SU-DHL-6 (cell line): Measurements from ENCODE around the gene ERP27.

ENCODE experiments used
- H2AFZ ChIP-seq: fragments of 200-600 bp; sonication (generic); 2 replicates; pipeline ENCODE4 v1.6.1; 2014; ENCODE audit warnings: low read depth, mild to moderate bottlenecking, moderate library complexity, mixed read lengths, antibody characterized with exemption, low read length; ENCODE audit not compliant: severe bottlenecking
- H3F3A ChIP-seq: fragments of 200-600 bp; shearing (Covaris generic); 2 replicates; pipeline ENCODE4 v1.6.0; 2016; ENCODE audit warnings: antibody characterized with exemption, mild to moderate bottlenecking; ENCODE audit not compliant: insufficient read depth
- H3K27ac ChIP-seq: fragments of 200-600 bp; sonication (generic); 2 replicates; pipeline ENCODE4 v1.5.1; 2016; ENCODE audit warnings: low read depth, mild to moderate bottlenecking, low read length, moderate library complexity, mixed read lengths
- H3K27me3 ChIP-seq: fragments of 200-600 bp; sonication (generic), shearing (Covaris generic); 2 replicates; pipeline ENCODE4 v1.6.0; 2014; ENCODE audit warnings: mild to moderate bottlenecking, low read length
- H3K36me3 ChIP-seq: fragments of 200-600 bp; sonication (generic); 2 replicates; pipeline ENCODE4 v1.6.1; 2014; ENCODE audit warnings: mild to moderate bottlenecking, low read length, mixed read lengths
- H3K4me2 ChIP-seq: fragments of 300-600, 200-600 bp; shearing (Covaris generic), sonication (generic); 2 replicates; pipeline ENCODE4 v1.6.0; 2014; ENCODE audit warnings: low read length, low read depth, mild to moderate bottlenecking; ENCODE audit not compliant: poor library complexity, severe bottlenecking
- H3K4me3 ChIP-seq: fragments of 200-600 bp; sonication (generic); 2 replicates; pipeline ENCODE4 v1.5.1; 2014; ENCODE audit warnings: antibody characterized with exemption, low read length, mild to moderate bottlenecking, mixed read lengths; ENCODE audit not compliant: insufficient read depth, poor library complexity, severe bottlenecking
- H3K79me2 ChIP-seq: fragments of 200-600 bp; sonication (generic); 2 replicates; pipeline ENCODE4 v1.6.1; 2014; ENCODE audit warnings: mild to moderate bottlenecking, low read length, moderate library complexity; ENCODE audit not compliant: insufficient read depth
- H3K9ac ChIP-seq: fragments of 200-600 bp; sonication (generic); 2 replicates; pipeline ENCODE4 v1.7.0; 2014; ENCODE audit warnings: mild to moderate bottlenecking, low read length
- H3K9me2 ChIP-seq: fragments of 200-600 bp; sonication (generic); replicated peaks from 2 replicates; pipeline ENCODE4 v1.6.1; 2014; ENCODE audit warnings: low read length; ENCODE audit not compliant: insufficient read depth
- H3K9me3 ChIP-seq: fragments of 200-600 bp; sonication (generic); 2 replicates; pipeline ENCODE4 v1.6.1; 2014; ENCODE audit warnings: low read length, mixed read lengths; ENCODE audit not compliant: insufficient read depth
- H4K20me1 ChIP-seq: fragments of 200-600 bp; sonication (generic); 2 replicates; pipeline ENCODE4 v1.6.1; 2014; ENCODE audit warnings: low read depth, mild to moderate bottlenecking, antibody characterized with exemption, low read length, moderate library complexity, mixed read lengths
- EZH2phosphoT487 ChIP-seq: fragments of 200-600 bp; sonication (generic), shearing (Covaris generic); conservative IDR thresholded peaks from 2 replicates; pipeline ENCODE4 v1.6.1; 2018; ENCODE audit warnings: mild to moderate bottlenecking, antibody characterized with exemption, low read length, moderate library complexity, mixed read lengths
- TF ChIP-seq, protein P1 (sequence below): fragments of 200-600 bp; sonication (generic); IDR thresholded peaks from one replicate; pipeline ENCODE4 v1.5.1; 2017; ENCODE audit warnings: antibody characterized with exemption, mild to moderate bottlenecking, low read length, moderate library complexity; ENCODE audit not compliant: insufficient read depth, poor library complexity, severe bottlenecking

The ERP27 gene

DNA sequence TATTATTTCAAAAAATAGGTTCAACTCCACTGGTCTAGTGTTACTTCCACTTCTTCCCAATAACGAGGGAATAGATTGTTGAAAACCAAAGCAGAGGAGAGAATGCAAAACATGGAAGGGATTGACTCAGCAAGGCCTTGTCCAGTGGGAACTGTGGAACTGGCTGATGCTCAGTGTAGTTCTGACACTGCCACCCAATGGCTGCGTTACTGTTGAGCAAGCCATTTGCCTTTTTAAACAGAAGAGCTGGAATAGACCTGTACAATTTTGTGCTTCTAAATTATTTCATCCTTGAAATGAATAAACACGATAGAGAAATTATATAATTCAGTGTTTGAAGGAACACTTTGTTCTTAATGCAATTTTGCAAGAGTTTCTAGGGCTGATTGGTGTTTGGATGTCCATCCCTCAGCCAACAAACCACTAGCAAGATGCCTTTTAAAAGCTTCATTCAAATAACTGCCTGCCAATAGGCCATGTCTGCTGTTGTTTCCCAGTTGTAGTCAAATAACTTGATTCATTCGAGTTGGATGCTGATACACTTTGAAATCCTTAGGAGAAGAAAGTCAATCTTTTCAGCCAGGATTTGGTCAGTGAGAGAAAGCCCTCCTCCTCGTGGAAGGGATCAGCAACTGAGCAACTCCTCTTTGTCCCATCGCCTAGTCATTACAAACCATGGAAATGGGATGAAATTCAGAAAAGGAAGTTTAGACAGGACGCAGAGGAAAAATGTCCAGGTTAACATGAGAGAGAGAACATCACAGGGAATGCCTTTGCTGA lies 45.4 kb downstream of the ERP27 start:
- no peaks in the 10 kb centered on the region for H3K27me3 ChIP-seq
- no peak overlapping the region for H3K4me2 ChIP-seq
- no peak overlapping the region for H3K9ac ChIP-seq
- no peaks in the 10 kb centered on the region for H3K36me3 ChIP-seq
- no peak for TF ChIP-seq EZH2phosphoT487
- TF ChIP-seq, protein P1, sequence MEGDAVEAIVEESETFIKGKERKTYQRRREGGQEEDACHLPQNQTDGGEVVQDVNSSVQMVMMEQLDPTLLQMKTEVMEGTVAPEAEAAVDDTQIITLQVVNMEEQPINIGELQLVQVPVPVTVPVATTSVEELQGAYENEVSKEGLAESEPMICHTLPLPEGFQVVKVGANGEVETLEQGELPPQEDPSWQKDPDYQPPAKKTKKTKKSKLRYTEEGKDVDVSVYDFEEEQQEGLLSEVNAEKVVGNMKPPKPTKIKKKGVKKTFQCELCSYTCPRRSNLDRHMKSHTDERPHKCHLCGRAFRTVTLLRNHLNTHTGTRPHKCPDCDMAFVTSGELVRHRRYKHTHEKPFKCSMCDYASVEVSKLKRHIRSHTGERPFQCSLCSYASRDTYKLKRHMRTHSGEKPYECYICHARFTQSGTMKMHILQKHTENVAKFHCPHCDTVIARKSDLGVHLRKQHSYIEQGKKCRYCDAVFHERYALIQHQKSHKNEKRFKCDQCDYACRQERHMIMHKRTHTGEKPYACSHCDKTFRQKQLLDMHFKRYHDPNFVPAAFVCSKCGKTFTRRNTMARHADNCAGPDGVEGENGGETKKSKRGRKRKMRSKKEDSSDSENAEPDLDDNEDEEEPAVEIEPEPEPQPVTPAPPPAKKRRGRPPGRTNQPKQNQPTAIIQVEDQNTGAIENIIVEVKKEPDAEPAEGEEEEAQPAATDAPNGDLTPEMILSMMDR, result no peak
- no peaks in the 10 kb centered on the region for H3K9me2 ChIP-seq
- no peak overlapping the region for H3K27ac ChIP-seq
- H3K4me3 ChIP-seq, result no peak overlapping the region
- no peaks in the 10 kb centered on the region for H3F3A ChIP-seq
- H4K20me1 ChIP-seq, result no peaks in the 10 kb centered on the region
- H2AFZ ChIP-seq, result no peak overlapping the region
- H3K9me3 ChIP-seq, result no peaks in the 10 kb centered on the region
- H3K79me2 ChIP-seq, result no peaks in the 10 kb centered on the region

DNA sequence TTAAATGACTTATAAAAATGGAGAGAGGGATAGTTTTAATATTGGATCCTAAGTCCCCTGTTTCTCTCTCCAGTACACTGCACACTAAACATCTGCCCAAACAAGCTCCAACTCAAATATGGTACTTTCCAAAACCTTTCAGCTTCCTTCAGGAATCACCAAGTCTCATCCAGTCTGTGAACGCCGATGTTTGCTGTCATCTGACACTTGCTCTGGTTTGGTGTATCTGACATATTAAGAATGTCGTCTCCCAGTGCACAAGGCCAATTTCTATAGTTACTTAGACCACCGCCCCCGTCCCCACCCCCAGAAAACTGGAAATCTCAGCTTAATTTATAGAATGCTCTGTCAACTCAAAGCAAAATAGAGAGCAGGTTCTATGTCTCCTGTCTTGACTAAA lies 47.6 kb downstream of the ERP27 start:
- H3K27me3 ChIP-seq, result no peaks in the 10 kb centered on the region
- TF ChIP-seq, protein P1, result no peak
- no peak for TF ChIP-seq EZH2phosphoT487
- H3F3A ChIP-seq, result no peaks in the 10 kb centered on the region

GRCh38 chr12:14886271-14886670 lies 52.1 kb downstream of the ERP27 start:
- H3K27ac ChIP-seq, result no peak overlapping the region
- H3K9me3 ChIP-seq, result no peaks in the 10 kb centered on the region
- H3K27me3 ChIP-seq, result no peaks in the 10 kb centered on the region
- H3K9ac ChIP-seq, result no peak overlapping the region
- no peak overlapping the region for H3K4me3 ChIP-seq
- H3F3A ChIP-seq, result 0 out of 2 replicates have a peak, but pooled peaks cover 3% of the 10 kb centered on the region
- no peaks in the 10 kb centered on the region for H3K9me2 ChIP-seq
- H4K20me1 ChIP-seq, result no peaks in the 10 kb centered on the region
- no peak overlapping the region for H3K4me2 ChIP-seq
- no peaks in the 10 kb centered on the region for H3K36me3 ChIP-seq
- TF ChIP-seq EZH2phosphoT487, result no peak
- TF ChIP-seq, protein P1, result no peak
- no peaks in the 10 kb centered on the region for H3K79me2 ChIP-seq
- H2AFZ ChIP-seq, result no peak overlapping the region

More for the DNA sequence above, 47.6 kb downstream of the ERP27 start:
- no peaks in the 10 kb centered on the region for H3K9me3 ChIP-seq
- no peaks in the 10 kb centered on the region for H3K36me3 ChIP-seq
- H3K4me2 ChIP-seq, result no peak overlapping the region
- H3K4me3 ChIP-seq, result no peak overlapping the region
- no peak overlapping the region for H3K9ac ChIP-seq
- no peaks in the 10 kb centered on the region for H4K20me1 ChIP-seq
- no peak overlapping the region for H2AFZ ChIP-seq
- H3K79me2 ChIP-seq, result no peaks in the 10 kb centered on the region
- H3K27ac ChIP-seq, result no peak overlapping the region
- H3K9me2 ChIP-seq, result no peaks in the 10 kb centered on the region
